ENCODE measurements around the gene CNOT11. TPM values are rescaled to one million over a fixed set of nuclear protein-coding genes. Genes with fewer than 3 reads are reported as not detected.

The CNOT11 gene
- total and polyA plus RNA-seq, 2 donors (not counting 1 experiment from before 2014, with no cell fraction given): 37.6 to 46.3 TPM

- Mint-ChIP-seq H3K27me3 (no peaks in the 10 kb centered on the region), H3K27ac (peak overlapping the region; percentile 28), H3K4me1 (peaks cover 56% of the 10 kb centered on the region), H3K9me3 (ENCODE audit: insufficient read depth) (no peaks in the 10 kb centered on the region), H3K4me3 (peak overlapping the region; percentile 93)
- H3K4me3 ChIP-seq (ENCODE audit: control extremely low read depth in 1 of 5, extremely low read depth in 1 of 5, insufficient read depth in 1 of 5, low read depth in 2 of 5, low read length in 4 of 5): peak overlapping the region in 2 of 5 experiments; percentile 73 to 93
- WGBS (ENCODE audit: insufficient coverage): no CpG with 5 or more reads among the region's 7 CpGs
- H3K4me2 ChIP-seq (replicated peaks; ENCODE audit: low read depth, low read length, poor library complexity, severe bottlenecking): peak overlapping the region; percentile 90
- no peak overlapping the region for H3K9ac ChIP-seq (ENCODE audit: low read length)
- intact Hi-C loops (cut with micrococcal nuclease): loop anchor here (1.0 to 5.0 kb wide), 4 partner anchors 153 to 412 kb away; partner anchors contain the start of genes RPL31 and TBC1D8
- CTCF ChIA-PET: no interaction called here
- ATAC-seq (ENCODE audit: low read depth) (no peak), DNase-seq (no peak)
- no peaks in the 10 kb centered on the region for H3K9me3 ChIP-seq (ENCODE audit: control extremely low read depth in 1 of 3, control insufficient read depth in 2 of 3, insufficient read depth in 1 of 3, low read length in 2 of 3)
- H3K27me3 ChIP-seq (replicated peaks in 1 of 4; ENCODE audit: control extremely low read depth in 1 of 4, control insufficient read depth in 3 of 4, insufficient read depth in 4 of 4, low read length in 3 of 4): no peaks in the 10 kb centered on the region
- peaks cover 78% of the 10 kb centered on the region for H3K79me2 ChIP-seq (ENCODE audit: control insufficient read depth, insufficient read depth, low read length)
- no peak overlapping the region for H2AFZ ChIP-seq (ENCODE audit: insufficient read depth, low read depth, low read length, poor library complexity, severe bottlenecking)
- peaks cover 24 to 36% of the 10 kb centered on the region in 2 donors for H3K4me1 ChIP-seq (ENCODE audit: control insufficient read depth in 2 of 2, insufficient read depth in 2 of 2, low read length in 2 of 2)
- no peak overlapping the region for H3K27ac ChIP-seq (ENCODE audit: low read length in 2 of 2)
- TF ChIP-seq EZH2 (IDR thresholded peaks at IDR 0.05; ENCODE audit: borderline replicate concordance, insufficient read depth, low read depth, low read length, poor library complexity, severe bottlenecking): no peak
- TF ChIP-seq, protein P1, sequence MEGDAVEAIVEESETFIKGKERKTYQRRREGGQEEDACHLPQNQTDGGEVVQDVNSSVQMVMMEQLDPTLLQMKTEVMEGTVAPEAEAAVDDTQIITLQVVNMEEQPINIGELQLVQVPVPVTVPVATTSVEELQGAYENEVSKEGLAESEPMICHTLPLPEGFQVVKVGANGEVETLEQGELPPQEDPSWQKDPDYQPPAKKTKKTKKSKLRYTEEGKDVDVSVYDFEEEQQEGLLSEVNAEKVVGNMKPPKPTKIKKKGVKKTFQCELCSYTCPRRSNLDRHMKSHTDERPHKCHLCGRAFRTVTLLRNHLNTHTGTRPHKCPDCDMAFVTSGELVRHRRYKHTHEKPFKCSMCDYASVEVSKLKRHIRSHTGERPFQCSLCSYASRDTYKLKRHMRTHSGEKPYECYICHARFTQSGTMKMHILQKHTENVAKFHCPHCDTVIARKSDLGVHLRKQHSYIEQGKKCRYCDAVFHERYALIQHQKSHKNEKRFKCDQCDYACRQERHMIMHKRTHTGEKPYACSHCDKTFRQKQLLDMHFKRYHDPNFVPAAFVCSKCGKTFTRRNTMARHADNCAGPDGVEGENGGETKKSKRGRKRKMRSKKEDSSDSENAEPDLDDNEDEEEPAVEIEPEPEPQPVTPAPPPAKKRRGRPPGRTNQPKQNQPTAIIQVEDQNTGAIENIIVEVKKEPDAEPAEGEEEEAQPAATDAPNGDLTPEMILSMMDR (IDR thresholded peaks at IDR 0.05): no peak
- peaks cover 0 to 6% of the 10 kb centered on the region in 2 experiments for H3K36me3 ChIP-seq (replicated peaks in 1 of 2; ENCODE audit: control extremely low read depth in 1 of 2, control insufficient read depth in 1 of 2, extremely low read depth in 1 of 2, insufficient read depth in 2 of 2, low read length in 1 of 2)
- peaks cover 47% of the 10 kb centered on the region for H4K20me1 ChIP-seq (ENCODE audit: control insufficient read depth, insufficient read depth, low read length, poor library complexity, severe bottlenecking)
- POLR2A ChIA-PET: no interaction called here
These were observed 52.9 kb downstream of the CNOT11 start for GRCh38 chr2:101305492-101306078.

- no peak for DNase-seq
- Histone ChIP-seq H2AFZ (ENCODE audit: insufficient read depth, low read depth, low read length, poor library complexity, severe bottlenecking) (peak overlapping the region; percentile 57), H3K27me3 (replicated peaks in 1 of 4; ENCODE audit: control extremely low read depth in 1 of 4, control insufficient read depth in 3 of 4, insufficient read depth in 4 of 4, low read length in 3 of 4) (no peaks in the 10 kb centered on the region), H4K20me1 (ENCODE audit: control insufficient read depth, insufficient read depth, low read length, poor library complexity, severe bottlenecking) (peaks cover 39% of the 10 kb centered on the region), H3K79me2 (ENCODE audit: control insufficient read depth, insufficient read depth, low read length) (peaks cover 70% of the 10 kb centered on the region), H3K4me1 (ENCODE audit: control insufficient read depth in 2 of 2, insufficient read depth in 2 of 2, low read length in 2 of 2) (peaks cover 29 to 39% of the 10 kb centered on the region in 2 donors), H3K36me3 (replicated peaks in 1 of 2; ENCODE audit: control extremely low read depth in 1 of 2, control insufficient read depth in 1 of 2, extremely low read depth in 1 of 2, insufficient read depth in 2 of 2, low read length in 1 of 2) (peaks cover 0 to 6% of the 10 kb centered on the region in 2 experiments), H3K4me2 (replicated peaks; ENCODE audit: low read depth, low read length, poor library complexity, severe bottlenecking) (peak overlapping the region; percentile 90), H3K27ac (ENCODE audit: low read length in 2 of 2) (peak overlapping the region; percentile 84 to 85), H3K9ac (ENCODE audit: low read length) (peak overlapping the region; percentile 82), H3K9me3 (ENCODE audit: control extremely low read depth in 1 of 3, control insufficient read depth in 2 of 3, insufficient read depth in 1 of 3, low read length in 2 of 3) (no peaks in the 10 kb centered on the region), H3K4me3 (ENCODE audit: control extremely low read depth in 1 of 5, extremely low read depth in 1 of 5, insufficient read depth in 1 of 5, low read depth in 2 of 5, low read length in 4 of 5) (peak overlapping the region; percentile 57 to 93 (median 76))
- CTCF ChIA-PET: no interaction called here
- Mint-ChIP-seq H3K4me3 (peak overlapping the region; percentile 93), H3K4me1 (peaks cover 56% of the 10 kb centered on the region), H3K9me3 (ENCODE audit: insufficient read depth) (no peaks in the 10 kb centered on the region), H3K27ac (peak overlapping the region; percentile 92), H3K27me3 (no peaks in the 10 kb centered on the region)
- intact Hi-C loops (cut with micrococcal nuclease): loop anchor here (1.0 to 5.0 kb wide), 4 partner anchors 154 to 411 kb away; partner anchors contain the start of genes RPL31 and TBC1D8
- ATAC-seq (ENCODE audit: low read depth): no peak
- no peak for TF ChIP-seq EZH2 (IDR thresholded peaks at IDR 0.05; ENCODE audit: borderline replicate concordance, insufficient read depth, low read depth, low read length, poor library complexity, severe bottlenecking)
- TF ChIP-seq, protein P1 (IDR thresholded peaks at IDR 0.05): no peak
- POLR2A ChIA-PET: no interaction called here
- 65% methylated on average over 7 of the region's 7 CpGs for WGBS (ENCODE audit: insufficient coverage)
These were observed 53.7 kb downstream of the CNOT11 start for GRCh38 chr2:101306410-101306809.
